Endothelial cell of umbilical vein (primary cell): ENCODE measurements around the gene SORL1. TPM values are rescaled to one million over a fixed set of nuclear protein-coding genes. Genes with fewer than 3 reads are reported as not detected.

Experiments
- BruUV-seq: library from RNA; stranded (reverse); fragments of 400-500 nt; replicated peaks from 2 replicates; lab custom pipeline; 2021; lab: Mats Ljungman, UMichigan
- CTCF ChIA-PET: fragments of 300-600, 350-600 bp; sonication (Branson Sonifier 250); formaldehyde crosslinking; loops from one replicate; lab custom pipeline; 2021; ENCODE audit warnings: antibody characterized with exemption, inconsistent platforms; lab: Charles Lee
- POLR2A ChIA-PET: fragments of 300-600, 350-600 bp; sonication (Branson Sonifier 250); formaldehyde crosslinking; loops from one replicate; lab custom pipeline; 2021; ENCODE audit warnings: antibody characterized with exemption, inconsistent platforms; lab: Charles Lee
- DNase-seq: peaks from one replicate; pipeline ENCODE4 v3.0.0-alpha.2; 2011; ENCODE audit warnings: low read depth, low spot score
- FAIRE-seq: peaks from 2 replicates; lab custom pipeline; 2011; peaks lifted over from hg19 to GRCh38; lab: Jason Lieb, UNC
- H2AFZ ChIP-seq: 2 replicates; pipeline ENCODE4 v1.6.0; 2012; ENCODE audit warnings: low read depth, low read length, control low read depth, inconsistent platforms
- H3K27ac ChIP-seq: 2 replicates; pipeline ENCODE4 v1.5.1; 2011; ENCODE audit warnings: low read depth, mild to moderate bottlenecking, control low read depth, low read length, moderate library complexity; ENCODE audit not compliant: insufficient read depth
- H3K27me3 ChIP-seq, 2 experiments: 2 replicates each; pipeline versions ENCODE4 v1.6.0 to v1.6.1; 2011; ENCODE audit warnings: low read length in 2 of 2, mixed read lengths in 1 of 2; ENCODE audit not compliant: control insufficient read depth in 2 of 2, insufficient read depth in 2 of 2
- H3K36me3 ChIP-seq, 2 experiments: 2 replicates in 1 of 2; 3 replicates in 1 of 2; pipeline ENCODE4 v1.5.1; 2011; ENCODE audit warnings: low read length in 2 of 2, mild to moderate bottlenecking in 1 of 2, moderate library complexity in 1 of 2; ENCODE audit not compliant: control insufficient read depth in 2 of 2, insufficient read depth in 2 of 2; ENCODE audit errors: extremely low read depth in 1 of 2
- H3K4me1 ChIP-seq: 3 replicates; pipeline ENCODE4 v1.5.1; 2011; ENCODE audit warnings: mild to moderate bottlenecking, low read length; ENCODE audit not compliant: control insufficient read depth, insufficient read depth; ENCODE audit errors: extremely low read depth
- H3K4me2 ChIP-seq: 2 replicates; pipeline ENCODE4 v1.6.1; 2011; ENCODE audit warnings: low read length, control low read depth, mixed read lengths; ENCODE audit not compliant: insufficient read depth
- H3K4me3 ChIP-seq, 3 experiments: fragments of 200-600 bp in 1 of 3; sonication (generic), shearing (Covaris generic) in 1 of 3; replicated peaks in 1 of 3; 2 replicates each; pipeline ENCODE4 v1.5.1; 2011 to 2016; ENCODE audit warnings: control low read depth in 3 of 3, low read length in 3 of 3, mild to moderate bottlenecking in 2 of 3, inconsistent platforms in 1 of 3, low read depth in 1 of 3, moderate library complexity in 1 of 3; ENCODE audit not compliant: insufficient read depth in 1 of 3
- H3K79me2 ChIP-seq: 2 replicates; pipeline ENCODE4 v1.6.0; 2012; ENCODE audit warnings: low read length, inconsistent platforms; ENCODE audit not compliant: control insufficient read depth, insufficient read depth
- H3K9ac ChIP-seq: replicated peaks from 2 replicates; pipeline ENCODE3; 2011; ENCODE audit warnings: low read length, control low read depth; ENCODE audit not compliant: insufficient read depth; ENCODE audit errors: extremely low read depth
- H3K9me1 ChIP-seq: replicated peaks from 3 replicates; pipeline ENCODE4 v1.6.0; 2011; ENCODE audit warnings: mild to moderate bottlenecking, low read length; ENCODE audit not compliant: control insufficient read depth, insufficient read depth; ENCODE audit errors: extremely low read depth
- H3K9me3 ChIP-seq: replicated peaks from 2 replicates; pipeline ENCODE4 v1.5.1; 2012; ENCODE audit warnings: low read length, inconsistent platforms; ENCODE audit not compliant: control insufficient read depth, insufficient read depth
- H4K20me1 ChIP-seq: replicated peaks from 2 replicates; pipeline ENCODE3; 2011; ENCODE audit warnings: mild to moderate bottlenecking, low read length; ENCODE audit not compliant: control insufficient read depth, insufficient read depth; ENCODE audit errors: extremely low read depth
- EZH2 ChIP-seq: IDR thresholded peaks from 2 replicates; pipeline ENCODE4 v1.6.1; 2012; ENCODE audit warnings: borderline replicate concordance, low read depth, mild to moderate bottlenecking, moderate library complexity, low read length, inconsistent platforms; ENCODE audit not compliant: severe bottlenecking
- FOS ChIP-seq: IDR thresholded peaks from 2 replicates; pipeline ENCODE4 v1.6.1; 2011; ENCODE audit warnings: mild to moderate bottlenecking, low read length, moderate library complexity, borderline replicate concordance; ENCODE audit not compliant: insufficient read depth
- GATA2 ChIP-seq: IDR thresholded peaks from 2 replicates; pipeline ENCODE4 v1.7.0; 2011; ENCODE audit warnings: low read depth, mild to moderate bottlenecking, moderate library complexity, mixed read lengths, low read length; ENCODE audit not compliant: insufficient read length, insufficient read depth
- JUN ChIP-seq: IDR thresholded peaks from 2 replicates; pipeline ENCODE4 v1.6.1; 2011; ENCODE audit warnings: borderline replicate concordance, low read depth; ENCODE audit not compliant: insufficient read length, insufficient read depth
- POLR2A ChIP-seq: IDR thresholded peaks from 2 replicates; pipeline ENCODE4 v1.6.1; 2012; ENCODE audit warnings: low read depth, mild to moderate bottlenecking, control low read depth, low read length
- POLR2AphosphoS5 ChIP-seq: IDR thresholded peaks from 2 replicates; pipeline ENCODE4 v1.6.1; 2012; ENCODE audit warnings: low read depth, mild to moderate bottlenecking, control low read depth, low read length, moderate library complexity; ENCODE audit not compliant: insufficient read depth
- dilution Hi-C: fragments of 300-500 bp; cut with MboI; formaldehyde crosslinking; loops from one replicate; pipeline ENCODE4 v1.15.0; 2019; ENCODE audit warnings: low sequenced_read_pairs; ENCODE audit not compliant: extremely low pct_ligation_motif_present
- intact Hi-C: fragments of 100-400 bp; cut with micrococcal nuclease; formaldehyde crosslinking; loops from one replicate; pipeline ENCODE4 v1.10.0; 2022
- polyA plus RNA-seq, 4 experiments: library from polyadenylated mRNA; depleted of rRNA in 3 of 4; stranded (reverse) in 3 of 4; unstranded in 1 of 4; fragments of >200 nt; gene quantifications; 2 replicates each; pipeline versions ENCODE4 v1.2.1 to v1.2.3, GENCODE V29; 2011 to 2012; ENCODE audit warnings: missing spikeins in 1 of 4
- total RNA-seq: library from RNA; stranded (reverse); gene quantifications from 2 replicates; pipeline ENCODE4 v1.2.3, GENCODE V29; 2021
- TF ChIP-seq, protein P1 (sequence below), 2 donors: IDR thresholded peaks; 1 replicate in 1 of 2; 2 replicates in 1 of 2; pipeline ENCODE4 v1.5.1; 2011; ENCODE audit warnings: low read length in 2 of 2, mild to moderate bottlenecking in 2 of 2, moderate library complexity in 2 of 2, control low read depth in 1 of 2, inconsistent platforms in 1 of 2, low read depth in 1 of 2; ENCODE audit not compliant: insufficient read depth in 1 of 2; ENCODE audit errors: extremely low read depth in 1 of 2

Gene SORL1
- total and polyA plus RNA-seq, 2 donors (not counting 3 experiments of a cell fraction or from before 2014, with no cell fraction given), result 0.17 to 0.31 TPM

DNA sequence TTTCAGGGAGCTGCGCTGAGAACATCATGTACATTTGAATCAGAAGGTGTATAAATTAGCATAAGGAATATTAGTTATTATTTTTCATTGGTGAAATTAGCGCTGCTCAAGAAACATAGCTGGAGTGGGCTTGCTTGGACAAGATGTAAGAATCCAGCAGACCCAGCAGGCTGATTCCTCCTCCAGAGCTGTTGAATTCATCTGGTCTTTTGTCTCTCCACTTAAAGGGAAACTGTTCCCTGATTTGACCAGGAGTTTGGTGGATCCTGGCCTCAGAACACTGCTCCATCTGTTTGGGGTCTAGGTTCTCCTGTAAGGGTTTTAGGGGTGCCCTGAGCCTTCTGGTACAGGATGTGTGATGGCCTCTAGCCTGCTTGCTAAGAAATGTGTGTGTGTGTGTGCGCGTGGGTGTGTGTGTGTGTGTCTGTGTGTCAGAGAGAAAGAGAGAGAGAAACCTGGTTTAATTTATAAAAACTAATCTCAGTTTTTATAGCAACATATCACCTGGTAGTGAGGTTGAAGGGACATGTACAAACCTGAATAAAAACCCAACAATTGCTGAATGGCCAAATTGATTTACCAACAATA lies 8.3 kb upstream of the SORL1 start:
- no TSS peak for BruUV-seq
- peaks cover 0 to 2% of the 10 kb centered on the region in 2 experiments for H3K27me3 ChIP-seq
- H3K79me2 ChIP-seq, result no peaks in the 10 kb centered on the region
- H3K27ac ChIP-seq, result no peak overlapping the region
- DNase-seq (no peak), FAIRE-seq (no peak)
- dilution Hi-C loops, result no loop called here
- no peaks in the 10 kb centered on the region for H3K4me1 ChIP-seq
- no peaks in the 10 kb centered on the region for H4K20me1 ChIP-seq
- H3K9ac ChIP-seq, result no peak overlapping the region
- no peak overlapping the region for H2AFZ ChIP-seq
- H3K36me3 ChIP-seq, result no peaks in the 10 kb centered on the region
- no peaks in the 10 kb centered on the region for H3K9me1 ChIP-seq
- ChIA-PET CTCF (interaction anchor here (4.9 kb wide), 1 partner anchor 147 kb away, joined by 75 read pairs; no protein-coding TSS in a partner anchor), POLR2A (no interaction called here)
- no peak overlapping the region for H3K4me2 ChIP-seq
- TF ChIP-seq EZH2, result no peak
- TF ChIP-seq POLR2A, result no peak
- no peak for TF ChIP-seq GATA2
- no peak for TF ChIP-seq JUN
- TF ChIP-seq, protein P1, sequence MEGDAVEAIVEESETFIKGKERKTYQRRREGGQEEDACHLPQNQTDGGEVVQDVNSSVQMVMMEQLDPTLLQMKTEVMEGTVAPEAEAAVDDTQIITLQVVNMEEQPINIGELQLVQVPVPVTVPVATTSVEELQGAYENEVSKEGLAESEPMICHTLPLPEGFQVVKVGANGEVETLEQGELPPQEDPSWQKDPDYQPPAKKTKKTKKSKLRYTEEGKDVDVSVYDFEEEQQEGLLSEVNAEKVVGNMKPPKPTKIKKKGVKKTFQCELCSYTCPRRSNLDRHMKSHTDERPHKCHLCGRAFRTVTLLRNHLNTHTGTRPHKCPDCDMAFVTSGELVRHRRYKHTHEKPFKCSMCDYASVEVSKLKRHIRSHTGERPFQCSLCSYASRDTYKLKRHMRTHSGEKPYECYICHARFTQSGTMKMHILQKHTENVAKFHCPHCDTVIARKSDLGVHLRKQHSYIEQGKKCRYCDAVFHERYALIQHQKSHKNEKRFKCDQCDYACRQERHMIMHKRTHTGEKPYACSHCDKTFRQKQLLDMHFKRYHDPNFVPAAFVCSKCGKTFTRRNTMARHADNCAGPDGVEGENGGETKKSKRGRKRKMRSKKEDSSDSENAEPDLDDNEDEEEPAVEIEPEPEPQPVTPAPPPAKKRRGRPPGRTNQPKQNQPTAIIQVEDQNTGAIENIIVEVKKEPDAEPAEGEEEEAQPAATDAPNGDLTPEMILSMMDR (IDR thresholded peaks at IDR 0.05; ENCODE audit: extremely low read depth in 1 of 2, insufficient read depth in 1 of 2, low read depth in 1 of 2, low read length in 2 of 2), result no peak
- TF ChIP-seq POLR2AphosphoS5, result no peak
- no peak for TF ChIP-seq FOS
- intact Hi-C loops, result no loop called here
- no peak overlapping the region for H3K4me3 ChIP-seq
- no peaks in the 10 kb centered on the region for H3K9me3 ChIP-seq
